Measurements from ENCODE around the gene RPAP2. TPM values are rescaled to one million over a fixed set of nuclear protein-coding genes. Genes with fewer than 3 reads are reported as not detected.

RPAP2 gene
- total and polyA plus RNA-seq, 10 of the 15 experiments (the other 5 are each of a cell fraction or from before 2014, with no cell fraction given) = 11.4 to 39.5 (median 21.7) TPM

GRCh38 chr1:92444351-92444750 is 145.5 kb downstream of the RPAP2 start:
- SMC1A ChIA-PET (ENCODE audit: uncharacterized antibody, unreplicated experiment) = interaction anchor here (1.0 kb wide), 1 partner anchor 152 kb away, joined by 3 read pairs; no protein-coding TSS in a partner anchor
- Histone ChIP-seq H3K4me1 (ENCODE audit: control insufficient read depth, insufficient read depth, low read length) (no peaks in the 10 kb centered on the region), H3K9ac (ENCODE audit: control insufficient read depth, insufficient read depth, low read length) (no peak overlapping the region), H3K4me2 (ENCODE audit: control insufficient read depth, insufficient read depth) (no peak overlapping the region), H3K27me3 (replicated peaks in 1 of 2; ENCODE audit: control insufficient read depth in 2 of 2, insufficient read depth in 2 of 2, low read length in 1 of 2) (peaks cover 0 to 2% of the 10 kb centered on the region in 2 experiments; a peak in 2 of 4 replicates), H4K20me1 (ENCODE audit: control insufficient read depth, insufficient read depth) (no peaks in the 10 kb centered on the region), H2AFZ (ENCODE audit: control insufficient read depth, low read depth, low read length) (no peak overlapping the region), H3K79me2 (ENCODE audit: control insufficient read depth, insufficient read depth, low read length) (no peaks in the 10 kb centered on the region), H3K27ac (ENCODE audit: control insufficient read depth, insufficient read depth) (no peak overlapping the region), H3K4me3 (no peak overlapping the region), H3K36me3 (ENCODE audit: control insufficient read depth in 2 of 2, insufficient read depth in 2 of 2, low read length in 1 of 2) (no peaks in the 10 kb centered on the region), H3K9me3 (replicated peaks; ENCODE audit: control insufficient read depth, insufficient read depth, low read length) (no peaks in the 10 kb centered on the region)
- intact Hi-C loops (cut with micrococcal nuclease; ENCODE audit: unreplicated experiment) (no loop called here), in situ Hi-C loops (cut with MboI) (no loop called here)
- POLR2A ChIA-PET = interaction anchor here (0.5 kb wide), 1 partner anchor 642 kb away, joined by 8 read pairs; no protein-coding TSS in a partner anchor
- RAD21 ChIA-PET (ENCODE audit: unreplicated experiment) = interaction anchor here (0.5 to 0.8 kb wide), 3 partner anchors 32 to 79 kb away, joined by 3 to 4 read pairs (median 3); no protein-coding TSS in a partner anchor
- DNase-seq (ENCODE audit: low read depth, low spot score) = no peak
- TF ChIP-seq KDM1A (IDR thresholded peaks at IDR 0.05; ENCODE audit: borderline replicate concordance) = no peak
- no peak for TF ChIP-seq SUPT20H (IDR thresholded peaks at IDR 0.05; ENCODE audit: borderline replicate concordance, control insufficient read depth, low read depth, low read length)
- TF ChIP-seq, protein P1, sequence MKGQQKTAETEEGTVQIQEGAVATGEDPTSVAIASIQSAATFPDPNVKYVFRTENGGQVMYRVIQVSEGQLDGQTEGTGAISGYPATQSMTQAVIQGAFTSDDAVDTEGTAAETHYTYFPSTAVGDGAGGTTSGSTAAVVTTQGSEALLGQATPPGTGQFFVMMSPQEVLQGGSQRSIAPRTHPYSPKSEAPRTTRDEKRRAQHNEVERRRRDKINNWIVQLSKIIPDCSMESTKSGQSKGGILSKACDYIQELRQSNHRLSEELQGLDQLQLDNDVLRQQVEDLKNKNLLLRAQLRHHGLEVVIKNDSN (IDR thresholded peaks at IDR 0.05; ENCODE audit: borderline replicate concordance, extremely low read length, insufficient read depth, low read depth, low read length) = no peak
- TF ChIP-seq ATF2 (IDR thresholded peaks at IDR 0.05; ENCODE audit: low read length) = no peak
- no peak for TF ChIP-seq ZNF217 (IDR thresholded peaks at IDR 0.05)
- TF ChIP-seq, protein P2, sequence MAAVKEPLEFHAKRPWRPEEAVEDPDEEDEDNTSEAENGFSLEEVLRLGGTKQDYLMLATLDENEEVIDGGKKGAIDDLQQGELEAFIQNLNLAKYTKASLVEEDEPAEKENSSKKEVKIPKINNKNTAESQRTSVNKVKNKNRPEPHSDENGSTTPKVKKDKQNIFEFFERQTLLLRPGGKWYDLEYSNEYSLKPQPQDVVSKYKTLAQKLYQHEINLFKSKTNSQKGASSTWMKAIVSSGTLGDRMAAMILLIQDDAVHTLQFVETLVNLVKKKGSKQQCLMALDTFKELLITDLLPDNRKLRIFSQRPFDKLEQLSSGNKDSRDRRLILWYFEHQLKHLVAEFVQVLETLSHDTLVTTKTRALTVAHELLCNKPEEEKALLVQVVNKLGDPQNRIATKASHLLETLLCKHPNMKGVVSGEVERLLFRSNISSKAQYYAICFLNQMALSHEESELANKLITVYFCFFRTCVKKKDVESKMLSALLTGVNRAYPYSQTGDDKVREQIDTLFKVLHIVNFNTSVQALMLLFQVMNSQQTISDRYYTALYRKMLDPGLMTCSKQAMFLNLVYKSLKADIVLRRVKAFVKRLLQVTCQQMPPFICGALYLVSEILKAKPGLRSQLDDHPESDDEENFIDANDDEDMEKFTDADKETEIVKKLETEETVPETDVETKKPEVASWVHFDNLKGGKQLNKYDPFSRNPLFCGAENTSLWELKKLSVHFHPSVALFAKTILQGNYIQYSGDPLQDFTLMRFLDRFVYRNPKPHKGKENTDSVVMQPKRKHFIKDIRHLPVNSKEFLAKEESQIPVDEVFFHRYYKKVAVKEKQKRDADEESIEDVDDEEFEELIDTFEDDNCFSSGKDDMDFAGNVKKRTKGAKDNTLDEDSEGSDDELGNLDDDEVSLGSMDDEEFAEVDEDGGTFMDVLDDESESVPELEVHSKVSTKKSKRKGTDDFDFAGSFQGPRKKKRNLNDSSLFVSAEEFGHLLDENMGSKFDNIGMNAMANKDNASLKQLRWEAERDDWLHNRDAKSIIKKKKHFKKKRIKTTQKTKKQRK (IDR thresholded peaks at IDR 0.05; ENCODE audit: low read depth, low read length) = no peak
- no peak for TF ChIP-seq NBN (IDR thresholded peaks at IDR 0.05)
- no peak for TF ChIP-seq MYB (IDR thresholded peaks at IDR 0.05; ENCODE audit: borderline replicate concordance, low read depth, low read length)
- no peak for TF ChIP-seq GABPA (IDR thresholded peaks at IDR 0.05; ENCODE audit: low read depth)
- CTCF ChIA-PET = interaction anchor here (1.4 kb wide), 1 partner anchor 134 kb away, joined by 3 read pairs; no protein-coding TSS in a partner anchor
- 38% methylated on average over 1 of the region's 1 CpG for WGBS (ENCODE audit: insufficient coverage, insufficient replicate concordance, low lambda C conversion rate, missing lambda C conversion rate)
- no peak for FAIRE-seq
- BruUV-seq (replicated peaks) = no TSS peak
- ATAC-seq = no peak
